Measurements from ENCODE around the gene BEAN1.
A peak's percentile ranks its signal among the peaks of the same experiment; 100 is the strongest.

The BEAN1 gene

GRCh38 chr16:66439051-66439730, 12.1 kb downstream of the BEAN1 start:
- no peaks in the 10 kb centered on the region for H3K4me1 ChIP-seq (ENCODE audit: control insufficient read depth in 5 of 5, insufficient read depth in 5 of 5, low read length in 5 of 5)
- peaks cover 4 to 14% (median 10%) of the 10 kb centered on the region in 5 donors for H3K27me3 ChIP-seq (ENCODE audit: control insufficient read depth in 5 of 5, insufficient read depth in 4 of 5, low read length in 5 of 5)
- H3K9ac ChIP-seq (ENCODE audit: low read length in 5 of 5) = no peak overlapping the region
- no peak overlapping the region for H3K27ac ChIP-seq (ENCODE audit: low read depth, low read length)
- no peak overlapping the region for H3K4me3 ChIP-seq (ENCODE audit: low read depth in 1 of 5, low read length in 5 of 5)
- H3K36me3 ChIP-seq (ENCODE audit: control insufficient read depth in 5 of 5, insufficient read depth in 5 of 5, low read length in 5 of 5) = no peaks in the 10 kb centered on the region
- H3K9me3 ChIP-seq (ENCODE audit: control insufficient read depth in 5 of 5, low read length in 5 of 5) = no peaks in the 10 kb centered on the region

- Histone ChIP-seq H3K27me3 (ENCODE audit: control insufficient read depth in 5 of 5, insufficient read depth in 4 of 5, low read length in 5 of 5) (peaks cover 0 to 17% (median 9%) of the 10 kb centered on the region in 5 donors), H3K27ac (ENCODE audit: low read depth, low read length) (no peak overlapping the region), H3K36me3 (ENCODE audit: control insufficient read depth in 5 of 5, insufficient read depth in 5 of 5, low read length in 5 of 5) (no peaks in the 10 kb centered on the region), H3K4me3 (ENCODE audit: low read depth in 1 of 5, low read length in 5 of 5) (no peak overlapping the region), H3K4me1 (ENCODE audit: control insufficient read depth in 5 of 5, insufficient read depth in 5 of 5, low read length in 5 of 5) (no peaks in the 10 kb centered on the region), H3K9ac (ENCODE audit: low read length in 5 of 5) (no peak overlapping the region), H3K9me3 (ENCODE audit: control insufficient read depth in 5 of 5, low read length in 5 of 5) (no peaks in the 10 kb centered on the region)
Observed at GRCh38 chr16:66440271-66440802, 13.2 kb downstream of the BEAN1 start.

- Histone ChIP-seq H3K27me3 (ENCODE audit: control insufficient read depth in 5 of 5, insufficient read depth in 4 of 5, low read length in 5 of 5) (peaks cover 0 to 17% (median 9%) of the 10 kb centered on the region in 5 donors), H3K4me1 (ENCODE audit: control insufficient read depth in 5 of 5, insufficient read depth in 5 of 5, low read length in 5 of 5) (no peaks in the 10 kb centered on the region), H3K36me3 (ENCODE audit: control insufficient read depth in 5 of 5, insufficient read depth in 5 of 5, low read length in 5 of 5) (no peaks in the 10 kb centered on the region), H3K9ac (ENCODE audit: low read length in 5 of 5) (no peak overlapping the region), H3K4me3 (ENCODE audit: low read depth in 1 of 5, low read length in 5 of 5) (no peak overlapping the region), H3K9me3 (ENCODE audit: control insufficient read depth in 5 of 5, low read length in 5 of 5) (no peaks in the 10 kb centered on the region), H3K27ac (ENCODE audit: low read depth, low read length) (no peak overlapping the region)
Observed at GRCh38 chr16:66440970-66441369, 13.9 kb downstream of the BEAN1 start.

GRCh38 chr16:66441586-66442375, 14.7 kb downstream of the BEAN1 start:
- H3K27me3 ChIP-seq (ENCODE audit: control insufficient read depth in 5 of 5, insufficient read depth in 4 of 5, low read length in 5 of 5) = peaks cover 0 to 17% (median 11%) of the 10 kb centered on the region in 5 donors
- H3K9me3 ChIP-seq (ENCODE audit: control insufficient read depth in 5 of 5, low read length in 5 of 5) = no peaks in the 10 kb centered on the region
- no peak overlapping the region for H3K27ac ChIP-seq (ENCODE audit: low read depth, low read length)
- H3K4me1 ChIP-seq (ENCODE audit: control insufficient read depth in 5 of 5, insufficient read depth in 5 of 5, low read length in 5 of 5) = no peaks in the 10 kb centered on the region
- no peak overlapping the region for H3K4me3 ChIP-seq (ENCODE audit: low read depth in 1 of 5, low read length in 5 of 5)
- no peak overlapping the region for H3K9ac ChIP-seq (ENCODE audit: low read length in 5 of 5)
- no peaks in the 10 kb centered on the region for H3K36me3 ChIP-seq (ENCODE audit: control insufficient read depth in 5 of 5, insufficient read depth in 5 of 5, low read length in 5 of 5)

GRCh38 chr16:66442502-66443268, 15.6 kb downstream of the BEAN1 start:
- H3K4me3 ChIP-seq (ENCODE audit: low read depth in 1 of 5, low read length in 5 of 5) = no peak overlapping the region

GRCh38 chr16:66443269-66443652, 16.2 kb downstream of the BEAN1 start:
- no peak overlapping the region for H3K9ac ChIP-seq (ENCODE audit: low read length in 5 of 5)
- H3K4me3 ChIP-seq (ENCODE audit: low read depth in 1 of 5, low read length in 5 of 5) = no peak overlapping the region
- no peaks in the 10 kb centered on the region for H3K36me3 ChIP-seq (ENCODE audit: control insufficient read depth in 5 of 5, insufficient read depth in 5 of 5, low read length in 5 of 5)
- H3K4me1 ChIP-seq (ENCODE audit: control insufficient read depth in 5 of 5, insufficient read depth in 5 of 5, low read length in 5 of 5) = no peaks in the 10 kb centered on the region
- peaks cover 0 to 17% (median 11%) of the 10 kb centered on the region in 5 donors for H3K27me3 ChIP-seq (ENCODE audit: control insufficient read depth in 5 of 5, insufficient read depth in 4 of 5, low read length in 5 of 5)
- no peaks in the 10 kb centered on the region for H3K9me3 ChIP-seq (ENCODE audit: control insufficient read depth in 5 of 5, low read length in 5 of 5)
- H3K27ac ChIP-seq (ENCODE audit: low read depth, low read length) = no peak overlapping the region

More at GRCh38 chr16:66442502-66443268, 15.6 kb downstream of the BEAN1 start:
- Histone ChIP-seq H3K4me1 (ENCODE audit: control insufficient read depth in 5 of 5, insufficient read depth in 5 of 5, low read length in 5 of 5) (no peaks in the 10 kb centered on the region), H3K36me3 (ENCODE audit: control insufficient read depth in 5 of 5, insufficient read depth in 5 of 5, low read length in 5 of 5) (no peaks in the 10 kb centered on the region), H3K9me3 (ENCODE audit: control insufficient read depth in 5 of 5, low read length in 5 of 5) (no peaks in the 10 kb centered on the region), H3K9ac (ENCODE audit: low read length in 5 of 5) (no peak overlapping the region), H3K27ac (ENCODE audit: low read depth, low read length) (no peak overlapping the region), H3K27me3 (ENCODE audit: control insufficient read depth in 5 of 5, insufficient read depth in 4 of 5, low read length in 5 of 5) (peaks cover 0 to 17% (median 11%) of the 10 kb centered on the region in 5 donors)

- H3K4me1 ChIP-seq (ENCODE audit: control insufficient read depth in 5 of 5, insufficient read depth in 5 of 5, low read length in 5 of 5) = no peaks in the 10 kb centered on the region
- no peak overlapping the region for H3K4me3 ChIP-seq (ENCODE audit: low read depth in 1 of 5, low read length in 5 of 5)
Observed at GRCh38 chr16:66444049-66444481, 17.0 kb downstream of the BEAN1 start.

GRCh38 chr16:66446737-66447136, 19.6 kb downstream of the BEAN1 start:
- peak overlapping the region in 1 of 5 donors; percentile 21 for H3K9ac ChIP-seq (ENCODE audit: low read length in 5 of 5)
- no peak overlapping the region for H3K4me3 ChIP-seq (ENCODE audit: low read depth in 1 of 5, low read length in 5 of 5)
- H3K36me3 ChIP-seq (ENCODE audit: control insufficient read depth in 5 of 5, insufficient read depth in 5 of 5, low read length in 5 of 5) = no peaks in the 10 kb centered on the region

More at GRCh38 chr16:66444049-66444481, 17.0 kb downstream of the BEAN1 start:
- Histone ChIP-seq H3K27ac (ENCODE audit: low read depth, low read length) (no peak overlapping the region), H3K9me3 (ENCODE audit: control insufficient read depth in 5 of 5, low read length in 5 of 5) (no peaks in the 10 kb centered on the region), H3K9ac (ENCODE audit: low read length in 5 of 5) (no peak overlapping the region), H3K36me3 (ENCODE audit: control insufficient read depth in 5 of 5, insufficient read depth in 5 of 5, low read length in 5 of 5) (no peaks in the 10 kb centered on the region), H3K27me3 (ENCODE audit: control insufficient read depth in 5 of 5, insufficient read depth in 4 of 5, low read length in 5 of 5) (peaks cover 0 to 17% (median 11%) of the 10 kb centered on the region in 5 donors)

GRCh38 chr16:66447491-66447890, 20.4 kb downstream of the BEAN1 start:
- no peaks in the 10 kb centered on the region for H3K9me3 ChIP-seq (ENCODE audit: control insufficient read depth in 5 of 5, low read length in 5 of 5)
- peaks cover 0 to 5% (median 3%) of the 10 kb centered on the region in 5 donors for H3K27me3 ChIP-seq (ENCODE audit: control insufficient read depth in 5 of 5, insufficient read depth in 4 of 5, low read length in 5 of 5)
- H3K36me3 ChIP-seq (ENCODE audit: control insufficient read depth in 5 of 5, insufficient read depth in 5 of 5, low read length in 5 of 5) = no peaks in the 10 kb centered on the region
- H3K27ac ChIP-seq (ENCODE audit: low read depth, low read length) = no peak overlapping the region
- no peak overlapping the region for H3K9ac ChIP-seq (ENCODE audit: low read length in 5 of 5)
- no peak overlapping the region for H3K4me3 ChIP-seq (ENCODE audit: low read depth in 1 of 5, low read length in 5 of 5)
- no peaks in the 10 kb centered on the region for H3K4me1 ChIP-seq (ENCODE audit: control insufficient read depth in 5 of 5, insufficient read depth in 5 of 5, low read length in 5 of 5)

More at GRCh38 chr16:66446737-66447136, 19.6 kb downstream of the BEAN1 start:
- Histone ChIP-seq H3K27ac (ENCODE audit: low read depth, low read length) (no peak overlapping the region), H3K4me1 (ENCODE audit: control insufficient read depth in 5 of 5, insufficient read depth in 5 of 5, low read length in 5 of 5) (no peaks in the 10 kb centered on the region), H3K9me3 (ENCODE audit: control insufficient read depth in 5 of 5, low read length in 5 of 5) (no peaks in the 10 kb centered on the region), H3K27me3 (ENCODE audit: control insufficient read depth in 5 of 5, insufficient read depth in 4 of 5, low read length in 5 of 5) (peaks cover 0 to 11% (median 3%) of the 10 kb centered on the region in 5 donors)

Measured in subcutaneous abdominal adipose tissue (tissue), 5 donors.